MCF 10A (cell line): Measurements from ENCODE around the gene EXOC4. TPM values are rescaled to one million over a fixed set of nuclear protein-coding genes. Genes with fewer than 3 reads are reported as not detected.

Experiments
- BruUV-seq: library from RNA; stranded (reverse); fragments of 400-500 nt; replicated peaks from 2 replicates; lab custom pipeline; 2021; lab: Mats Ljungman, UMichigan
- CTCF ChIA-PET: fragments of 300-600 bp; sonication (Branson Sonifier 250); formaldehyde crosslinking; extraction: SDS; loops from one replicate; lab custom pipeline; 2021; ENCODE audit warnings: antibody characterized with exemption, inconsistent platforms; lab: Yijun Ruan, JAX
- POLR2A ChIA-PET: fragments of 300-600, 350-650 bp; sonication (Branson Sonifier 250); formaldehyde crosslinking; extraction: SDS; loops from one replicate; lab custom pipeline; 2020; ENCODE audit warnings: antibody characterized with exemption, inconsistent platforms; lab: Yijun Ruan, JAX
- DNase-seq: peaks from one replicate; pipeline ENCODE4 v3.0.0-alpha.2; 2018; ENCODE audit not compliant: unreplicated experiment
- H3K27ac Mint-ChIP-seq: one replicate; pipeline ENCODE4 v1.8.0; 2022; ENCODE audit warnings: mild to moderate bottlenecking, low read depth, mixed read lengths; ENCODE audit not compliant: unreplicated experiment
- H3K27me3 Mint-ChIP-seq: one replicate; pipeline ENCODE4 v1.8.0; 2022; ENCODE audit warnings: mixed read lengths; ENCODE audit not compliant: insufficient read depth, unreplicated experiment
- H3K36me3 Mint-ChIP-seq: one replicate; pipeline ENCODE4 v1.8.0; 2022; ENCODE audit warnings: mild to moderate bottlenecking, moderate library complexity, mixed read lengths; ENCODE audit not compliant: insufficient read depth, unreplicated experiment
- H3K4me1 Mint-ChIP-seq: one replicate; pipeline ENCODE4 v1.8.0; 2022; ENCODE audit warnings: mixed read lengths; ENCODE audit not compliant: insufficient read depth, unreplicated experiment
- H3K4me3 Mint-ChIP-seq: one replicate; pipeline ENCODE4 v1.8.0; 2022; ENCODE audit warnings: mild to moderate bottlenecking, moderate library complexity, mixed read lengths; ENCODE audit not compliant: unreplicated experiment
- H3K9me3 Mint-ChIP-seq: one replicate; pipeline ENCODE4 v1.8.0; 2022; ENCODE audit warnings: mixed read lengths; ENCODE audit not compliant: unreplicated experiment
- intact Hi-C: fragments of 100-400 bp; cut with micrococcal nuclease; formaldehyde crosslinking; loops from 2 replicates; pipeline ENCODE4 v1.14.1; 2022
- total RNA-seq: library from RNA; stranded (reverse); gene quantifications from 2 replicates; pipeline ENCODE4 v1.2.3, GENCODE V29; 2022
- TF ChIP-seq, protein P1 (sequence below): fragments of 200-600 bp; IDR thresholded peaks from one replicate; pipeline ENCODE4 v1.8.0; 2022; ENCODE audit warnings: antibody characterized with exemption, mild to moderate bottlenecking; ENCODE audit not compliant: unreplicated experiment

Gene EXOC4
- total RNA-seq, 1 experiment from 2014 or later, result 105 TPM

- POLR2A ChIA-PET, result no interaction called here
These were observed 277.8 kb downstream of the EXOC4 start for GRCh38 chr7:133530682-133531081.

GRCh38 chr7:133534816-133535215 lies 281.9 kb downstream of the EXOC4 start:
- CTCF ChIA-PET, result interaction anchor here (0.5 kb wide), 1 partner anchor 18 kb away, joined by 3 read pairs; no protein-coding TSS in a partner anchor
- H3K9me3 Mint-ChIP-seq, result no peaks in the 10 kb centered on the region
- H3K4me3 Mint-ChIP-seq, result no peak overlapping the region
- TF ChIP-seq, protein P1, sequence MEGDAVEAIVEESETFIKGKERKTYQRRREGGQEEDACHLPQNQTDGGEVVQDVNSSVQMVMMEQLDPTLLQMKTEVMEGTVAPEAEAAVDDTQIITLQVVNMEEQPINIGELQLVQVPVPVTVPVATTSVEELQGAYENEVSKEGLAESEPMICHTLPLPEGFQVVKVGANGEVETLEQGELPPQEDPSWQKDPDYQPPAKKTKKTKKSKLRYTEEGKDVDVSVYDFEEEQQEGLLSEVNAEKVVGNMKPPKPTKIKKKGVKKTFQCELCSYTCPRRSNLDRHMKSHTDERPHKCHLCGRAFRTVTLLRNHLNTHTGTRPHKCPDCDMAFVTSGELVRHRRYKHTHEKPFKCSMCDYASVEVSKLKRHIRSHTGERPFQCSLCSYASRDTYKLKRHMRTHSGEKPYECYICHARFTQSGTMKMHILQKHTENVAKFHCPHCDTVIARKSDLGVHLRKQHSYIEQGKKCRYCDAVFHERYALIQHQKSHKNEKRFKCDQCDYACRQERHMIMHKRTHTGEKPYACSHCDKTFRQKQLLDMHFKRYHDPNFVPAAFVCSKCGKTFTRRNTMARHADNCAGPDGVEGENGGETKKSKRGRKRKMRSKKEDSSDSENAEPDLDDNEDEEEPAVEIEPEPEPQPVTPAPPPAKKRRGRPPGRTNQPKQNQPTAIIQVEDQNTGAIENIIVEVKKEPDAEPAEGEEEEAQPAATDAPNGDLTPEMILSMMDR, result no peak
- H3K4me1 Mint-ChIP-seq, result peaks cover 16% of the 10 kb centered on the region
- no TSS peak for BruUV-seq
- POLR2A ChIA-PET, result no interaction called here
- no peaks in the 10 kb centered on the region for H3K27me3 Mint-ChIP-seq
- no peak for DNase-seq
- H3K27ac Mint-ChIP-seq, result no peak overlapping the region
- intact Hi-C loops, result loop anchor here (5.0 kb wide), 1 partner anchor 317 kb away; no protein-coding TSS in a partner anchor
- no peaks in the 10 kb centered on the region for H3K36me3 Mint-ChIP-seq

More at GRCh38 chr7:133530682-133531081, 277.8 kb downstream of the EXOC4 start:
- Mint-ChIP-seq H3K36me3 (no peaks in the 10 kb centered on the region), H3K4me1 (peaks cover 7% of the 10 kb centered on the region), H3K9me3 (no peaks in the 10 kb centered on the region), H3K27ac (no peak overlapping the region), H3K27me3 (no peaks in the 10 kb centered on the region), H3K4me3 (no peak overlapping the region)
- CTCF ChIA-PET, result no interaction called here
- peak; percentile 36 for DNase-seq
- no TSS peak for BruUV-seq
- TF ChIP-seq, protein P1, result no peak
- intact Hi-C loops, result loop anchor here (5.0 kb wide), 1 partner anchor 322 kb away; no protein-coding TSS in a partner anchor

GRCh38 chr7:133535308-133535707 lies 282.4 kb downstream of the EXOC4 start:
- POLR2A ChIA-PET, result no interaction called here
- no peak for DNase-seq
- BruUV-seq, result no TSS peak
- Mint-ChIP-seq H3K4me3 (no peak overlapping the region), H3K27me3 (no peaks in the 10 kb centered on the region), H3K36me3 (no peaks in the 10 kb centered on the region), H3K27ac (no peak overlapping the region), H3K4me1 (peaks cover 15% of the 10 kb centered on the region), H3K9me3 (no peaks in the 10 kb centered on the region)
- intact Hi-C loops, result no loop called here
- TF ChIP-seq, protein P1, result no peak
- CTCF ChIA-PET, result interaction anchor here (0.5 kb wide), 1 partner anchor 19 kb away, joined by 3 read pairs; no protein-coding TSS in a partner anchor

- DNase-seq, result no peak
- H3K4me3 Mint-ChIP-seq, result no peak overlapping the region
- H3K4me1 Mint-ChIP-seq, result peaks cover 9% of the 10 kb centered on the region
- BruUV-seq, result no TSS peak
- no peaks in the 10 kb centered on the region for H3K9me3 Mint-ChIP-seq
- no peaks in the 10 kb centered on the region for H3K27me3 Mint-ChIP-seq
- CTCF ChIA-PET, result no interaction called here
- H3K36me3 Mint-ChIP-seq, result no peaks in the 10 kb centered on the region
- no peak overlapping the region for H3K27ac Mint-ChIP-seq
- TF ChIP-seq, protein P1, result no peak
- POLR2A ChIA-PET, result no interaction called here
- intact Hi-C loops, result no loop called here
These were observed 283.6 kb downstream of the EXOC4 start for GRCh38 chr7:133536450-133536849.
